Measurements from ENCODE around the gene SMIM11.

SMIM11 gene

GRCh38 chr21:34338226-34338625 is 37.1 kb upstream of the SMIM11 start:
- no peak overlapping the region for H3K27ac ChIP-seq
- H3K4me1 ChIP-seq (ENCODE audit: low read depth, poor library complexity, severe bottlenecking): no peaks in the 10 kb centered on the region
- H3K4me3 ChIP-seq (IDR thresholded peaks at IDR 0.05; ENCODE audit: insufficient read depth, low read depth, low read length): no peak overlapping the region
- H3K27me3 ChIP-seq (ENCODE audit: insufficient read depth, low read depth): no peaks in the 10 kb centered on the region
- TF ChIP-seq CTCF (conservative IDR thresholded peaks at IDR 0.05; ENCODE audit: low read depth, low read length): no peak
- no peaks in the 10 kb centered on the region for H3K36me3 ChIP-seq (ENCODE audit: insufficient read depth)
- no peaks in the 10 kb centered on the region for H4K20me1 ChIP-seq (ENCODE audit: insufficient read depth)
- no peak overlapping the region for H3K4me2 ChIP-seq
- H3K9ac ChIP-seq: no peak overlapping the region
- H3K79me2 ChIP-seq (ENCODE audit: insufficient read depth, low read depth): no peaks in the 10 kb centered on the region
- H2AFZ ChIP-seq (ENCODE audit: low read depth): no peak overlapping the region

- Histone ChIP-seq H3K27ac (no peak overlapping the region), H3K4me2 (no peak overlapping the region), H3K79me2 (ENCODE audit: insufficient read depth, low read depth) (no peaks in the 10 kb centered on the region), H3K27me3 (ENCODE audit: insufficient read depth, low read depth) (no peaks in the 10 kb centered on the region), H3K36me3 (ENCODE audit: insufficient read depth) (no peaks in the 10 kb centered on the region), H4K20me1 (ENCODE audit: insufficient read depth) (no peaks in the 10 kb centered on the region), H3K4me3 (IDR thresholded peaks at IDR 0.05; ENCODE audit: insufficient read depth, low read depth, low read length) (no peak overlapping the region), H3K4me1 (ENCODE audit: low read depth, poor library complexity, severe bottlenecking) (no peaks in the 10 kb centered on the region), H3K9ac (no peak overlapping the region), H2AFZ (ENCODE audit: low read depth) (no peak overlapping the region)
- no peak for TF ChIP-seq CTCF (conservative IDR thresholded peaks at IDR 0.05; ENCODE audit: low read depth, low read length)
Observed at GRCh38 chr21:34340061-34340460, 35.2 kb upstream of the SMIM11 start.

GRCh38 chr21:34342476-34342875 is 32.8 kb upstream of the SMIM11 start:
- no peaks in the 10 kb centered on the region for H3K4me1 ChIP-seq (ENCODE audit: low read depth, poor library complexity, severe bottlenecking)
- no peak overlapping the region for H3K27ac ChIP-seq
- no peak overlapping the region for H2AFZ ChIP-seq (ENCODE audit: low read depth)
- H4K20me1 ChIP-seq (ENCODE audit: insufficient read depth): no peaks in the 10 kb centered on the region
- no peak overlapping the region for H3K4me2 ChIP-seq
- TF ChIP-seq CTCF (conservative IDR thresholded peaks at IDR 0.05; ENCODE audit: low read depth, low read length): no peak
- no peaks in the 10 kb centered on the region for H3K27me3 ChIP-seq (ENCODE audit: insufficient read depth, low read depth)
- H3K36me3 ChIP-seq (ENCODE audit: insufficient read depth): no peaks in the 10 kb centered on the region
- no peaks in the 10 kb centered on the region for H3K79me2 ChIP-seq (ENCODE audit: insufficient read depth, low read depth)
- no peak overlapping the region for H3K4me3 ChIP-seq (IDR thresholded peaks at IDR 0.05; ENCODE audit: insufficient read depth, low read depth, low read length)
- H3K9ac ChIP-seq: no peak overlapping the region

GRCh38 chr21:34343347-34343746 is 32.0 kb upstream of the SMIM11 start:
- no peak overlapping the region for H3K4me2 ChIP-seq
- no peak overlapping the region for H3K9ac ChIP-seq
- H3K79me2 ChIP-seq (ENCODE audit: insufficient read depth, low read depth): no peaks in the 10 kb centered on the region
- H3K27ac ChIP-seq: no peak overlapping the region
- no peaks in the 10 kb centered on the region for H3K27me3 ChIP-seq (ENCODE audit: insufficient read depth, low read depth)
- no peak overlapping the region for H2AFZ ChIP-seq (ENCODE audit: low read depth)
- TF ChIP-seq CTCF (conservative IDR thresholded peaks at IDR 0.05; ENCODE audit: low read depth, low read length): no peak
- no peak overlapping the region for H3K4me3 ChIP-seq (IDR thresholded peaks at IDR 0.05; ENCODE audit: insufficient read depth, low read depth, low read length)
- no peaks in the 10 kb centered on the region for H3K4me1 ChIP-seq (ENCODE audit: low read depth, poor library complexity, severe bottlenecking)
- H4K20me1 ChIP-seq (ENCODE audit: insufficient read depth): no peaks in the 10 kb centered on the region
- H3K36me3 ChIP-seq (ENCODE audit: insufficient read depth): no peaks in the 10 kb centered on the region

Measured in KMS-11 (cell line).